ENCODE data around the gene WDR36. TPM values are rescaled to one million over a fixed set of nuclear protein-coding genes. Genes with fewer than 3 reads are reported as not detected.

The WDR36 gene
- total and polyA plus RNA-seq, 9 of the 15 experiments (the other 6 are each of a cell fraction or from before 2014, with no cell fraction given): 25.7 to 68.0 (median 41.5) TPM

GRCh38 chr5:111092062-111092853 lies at the start of gene WDR36 (continued):
- TF ChIP-seq TBP (optimal IDR thresholded peaks at IDR 0.05; ENCODE audit: low read depth, low read length): peak; percentile 81
- TF ChIP-seq MLX (CRISPR knock-in tag; conservative IDR thresholded peaks at IDR 0.05): peak in 1 of 2 experiments; percentile 79; a peak in 2 of 4 replicates
- no peak for TF ChIP-seq NCOA4 (IDR thresholded peaks at IDR 0.05; ENCODE audit: partially characterized antibody)
- TF ChIP-seq EHMT2 (IDR thresholded peaks at IDR 0.05): peak; percentile 96
- TF ChIP-seq NR1H2 (CRISPR knock-in tag; IDR thresholded peaks at IDR 0.05): 0 out of 2 replicates have a peak, but pooled peaks have one; percentile 55
- peak; percentile 93 for TF ChIP-seq PHF8 (IDR thresholded peaks at IDR 0.05; ENCODE audit: borderline replicate concordance, low read length)
- no peak for TF ChIP-seq HOXB6 (CRISPR knock-in tag; IDR thresholded peaks at IDR 0.05; ENCODE audit: borderline replicate concordance)
- no peak; the same call in 1 of the 2 replicates for TF ChIP-seq CHD2 (IDR thresholded peaks at IDR 0.05; ENCODE audit: low read depth, low read length)
- TF ChIP-seq, protein P1, sequence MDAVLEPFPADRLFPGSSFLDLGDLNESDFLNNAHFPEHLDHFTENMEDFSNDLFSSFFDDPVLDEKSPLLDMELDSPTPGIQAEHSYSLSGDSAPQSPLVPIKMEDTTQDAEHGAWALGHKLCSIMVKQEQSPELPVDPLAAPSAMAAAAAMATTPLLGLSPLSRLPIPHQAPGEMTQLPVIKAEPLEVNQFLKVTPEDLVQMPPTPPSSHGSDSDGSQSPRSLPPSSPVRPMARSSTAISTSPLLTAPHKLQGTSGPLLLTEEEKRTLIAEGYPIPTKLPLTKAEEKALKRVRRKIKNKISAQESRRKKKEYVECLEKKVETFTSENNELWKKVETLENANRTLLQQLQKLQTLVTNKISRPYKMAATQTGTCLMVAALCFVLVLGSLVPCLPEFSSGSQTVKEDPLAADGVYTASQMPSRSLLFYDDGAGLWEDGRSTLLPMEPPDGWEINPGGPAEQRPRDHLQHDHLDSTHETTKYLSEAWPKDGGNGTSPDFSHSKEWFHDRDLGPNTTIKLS (IDR thresholded peaks at IDR 0.05; ENCODE audit: borderline replicate concordance, low read depth): peak; percentile 85
- TF ChIP-seq ZNF354B (CRISPR knock-in tag; IDR thresholded peaks at IDR 0.05): no peak
- TF ChIP-seq GATA2 (CRISPR knock-in tag; IDR thresholded peaks at IDR 0.05): no peak
- no peak for TF ChIP-seq ZSCAN29 (IDR thresholded peaks at IDR 0.05)
- TF ChIP-seq ZNF583 (CRISPR knock-in tag; IDR thresholded peaks at IDR 0.05): peak; percentile 51; the same call in 1 of the 2 replicates
- TF ChIP-seq GTF2E2 (tag; IDR thresholded peaks at IDR 0.05): peak; percentile 86; the same call in 1 of the 2 replicates
- TF ChIP-seq ADNP (tag; IDR thresholded peaks at IDR 0.05): no peak
- TF ChIP-seq RFX7 (CRISPR knock-in tag; IDR thresholded peaks at IDR 0.05): no peak
- TF ChIP-seq BMI1 (IDR thresholded peaks at IDR 0.05; ENCODE audit: low read length): no peak
- TF ChIP-seq ATF3 (IDR thresholded peaks at IDR 0.05): peak; percentile 6; the same call in 1 of the 2 replicates
- TF ChIP-seq ATF3 (CRISPR knock-in tag; conservative IDR thresholded peaks at IDR 0.05): peak; percentile 82
- TF ChIP-seq ZNF830 (CRISPR knock-in tag; IDR thresholded peaks at IDR 0.05): no peak
- peak; percentile 50 for TF ChIP-seq HNRNPLL (IDR thresholded peaks at IDR 0.05; ENCODE audit: low read depth, low read length, poor library complexity, severe bottlenecking)
- peak; percentile 86 for TF ChIP-seq ATF7 (IDR thresholded peaks at IDR 0.05)
- peak; percentile 55 for TF ChIP-seq ZNF431 (CRISPR knock-in tag; IDR thresholded peaks at IDR 0.05)
- no peak for TF ChIP-seq PTRF (tag; IDR thresholded peaks at IDR 0.05)
